Tibial nerve (tissue), 4 donors: ENCODE measurements around the gene LRPAP1.
"Not testable (repeated sequence)": the region's sequence is repeated elsewhere in the genome, so short reads cannot be mapped to it uniquely, and the experiment has no call there.

Experiments
- CTCF ChIP-seq, 5 experiments: fragments of 200-600 bp in 3 of 5; fragments of 450-650 bp in 2 of 5; sonication (generic) in 3 of 5; IDR thresholded peaks; one replicate each; pipeline ENCODE4 v1.5.1; 2016 to 2019; ENCODE audit warnings: antibody characterized with exemption in 5 of 5, mild to moderate bottlenecking in 3 of 5, moderate library complexity in 2 of 5
- EP300 ChIP-seq, 2 donors: sonication (generic); formaldehyde crosslinking; IDR thresholded peaks; one replicate each; pipeline ENCODE4 v1.6.1; 2017; ENCODE audit warnings: antibody characterized with exemption in 2 of 2, mild to moderate bottlenecking in 1 of 2
- POLR2A ChIP-seq, 2 donors: fragments of 450-650 bp; IDR thresholded peaks; one replicate each; pipeline ENCODE4 v1.6.1; 2017; ENCODE audit warnings: antibody characterized with exemption in 2 of 2, mild to moderate bottlenecking in 2 of 2, moderate library complexity in 2 of 2

- not testable (repeated sequence) for TF ChIP-seq CTCF, POLR2A, EP300 (IDR thresholded peaks at IDR 0.05)
These were observed 28.2 kb upstream of the LRPAP1 start for GRCh38 chr4:3560465-3560864.
